Stimulated activated CD8-positive, alpha-beta memory T cell treated with anti-CD3 and anti-CD28 coated beads, Interleukin-7, amount 100 ng/mL, for 24 hours (primary cell): ENCODE measurements around the gene PNKD.
"Not testable (repeated sequence)": the region's sequence is repeated elsewhere in the genome, so short reads cannot be mapped to it uniquely, and the experiment has no call there.

ENCODE experiments used
- DNase-seq: peaks from one replicate; pipeline ENCODE4 v3.0.0-alpha.2; 2020; ENCODE audit warnings: low read depth

PNKD gene

DNA sequence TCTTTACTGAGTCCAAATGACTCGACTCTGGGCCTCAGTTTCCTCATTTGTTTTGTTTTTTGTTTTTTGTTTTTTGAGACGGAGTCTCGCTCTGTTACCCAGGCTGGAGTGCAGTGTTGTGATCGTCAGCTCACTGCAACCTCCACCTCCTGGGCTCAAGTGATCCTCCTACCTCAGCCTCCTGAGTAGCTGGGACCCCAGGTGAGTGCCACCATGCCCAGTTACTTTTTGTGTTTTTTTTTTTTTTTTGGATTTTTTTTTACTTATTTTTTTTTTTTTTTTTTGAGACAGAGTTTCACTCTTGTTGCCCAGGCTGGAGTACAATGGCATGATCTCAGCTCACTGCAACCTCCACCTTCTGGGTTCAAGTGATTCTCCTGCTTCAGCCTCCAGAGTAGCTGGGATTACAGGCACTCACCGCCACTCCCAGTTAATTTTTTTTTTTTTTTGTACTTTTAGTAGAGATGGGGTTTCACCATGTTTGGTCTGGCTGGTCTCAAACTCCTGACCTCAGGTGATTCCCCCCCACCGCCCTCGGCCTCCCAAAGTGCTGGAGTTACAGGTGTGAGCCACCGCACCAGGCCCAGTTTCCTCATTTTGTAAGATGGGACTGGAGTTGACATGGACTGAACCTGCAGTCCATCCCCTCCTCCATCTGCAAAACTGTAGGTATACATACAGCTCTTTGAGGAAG lies 3.0 kb downstream of the PNKD start:
- DNase-seq: not testable (repeated sequence)

DNA sequence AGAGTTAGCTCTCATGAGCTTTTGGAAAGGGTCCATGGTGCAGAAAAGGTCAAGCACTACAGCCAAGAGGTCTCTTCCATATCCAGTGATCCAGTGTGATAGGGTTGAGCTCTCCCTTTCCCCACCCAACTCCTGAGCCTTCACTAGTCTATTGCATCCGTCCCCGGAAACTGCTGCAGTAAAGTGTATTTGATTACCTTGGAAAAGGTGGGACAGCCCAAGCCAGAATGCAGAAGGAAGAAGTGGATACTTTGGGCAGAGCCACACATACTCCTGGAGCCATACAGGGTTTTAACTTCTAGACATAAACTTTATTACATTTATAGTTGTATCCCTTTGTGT lies 3.6 kb downstream of the PNKD start:
- DNase-seq: no peak

DNA sequence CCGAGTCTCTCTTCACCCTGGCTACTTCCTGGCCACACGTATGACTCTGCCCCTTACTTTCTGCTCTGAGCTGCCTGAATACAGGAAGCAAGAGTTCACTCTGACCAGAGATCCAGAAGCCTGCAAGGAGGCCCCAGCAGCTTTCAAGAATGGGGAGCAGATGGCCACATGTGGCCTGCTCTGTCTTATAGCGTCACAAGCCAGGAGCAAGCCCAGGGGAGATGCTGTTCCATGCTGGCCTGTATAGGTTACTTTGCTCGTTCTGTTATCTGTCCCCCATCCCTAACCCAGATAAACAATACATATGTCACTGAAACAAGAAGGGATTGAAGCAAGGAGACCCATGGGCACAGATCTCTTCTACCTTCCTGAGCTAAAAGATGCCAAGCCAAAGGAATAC lies 4.3 kb downstream of the PNKD start:
- no peak for DNase-seq

DNA sequence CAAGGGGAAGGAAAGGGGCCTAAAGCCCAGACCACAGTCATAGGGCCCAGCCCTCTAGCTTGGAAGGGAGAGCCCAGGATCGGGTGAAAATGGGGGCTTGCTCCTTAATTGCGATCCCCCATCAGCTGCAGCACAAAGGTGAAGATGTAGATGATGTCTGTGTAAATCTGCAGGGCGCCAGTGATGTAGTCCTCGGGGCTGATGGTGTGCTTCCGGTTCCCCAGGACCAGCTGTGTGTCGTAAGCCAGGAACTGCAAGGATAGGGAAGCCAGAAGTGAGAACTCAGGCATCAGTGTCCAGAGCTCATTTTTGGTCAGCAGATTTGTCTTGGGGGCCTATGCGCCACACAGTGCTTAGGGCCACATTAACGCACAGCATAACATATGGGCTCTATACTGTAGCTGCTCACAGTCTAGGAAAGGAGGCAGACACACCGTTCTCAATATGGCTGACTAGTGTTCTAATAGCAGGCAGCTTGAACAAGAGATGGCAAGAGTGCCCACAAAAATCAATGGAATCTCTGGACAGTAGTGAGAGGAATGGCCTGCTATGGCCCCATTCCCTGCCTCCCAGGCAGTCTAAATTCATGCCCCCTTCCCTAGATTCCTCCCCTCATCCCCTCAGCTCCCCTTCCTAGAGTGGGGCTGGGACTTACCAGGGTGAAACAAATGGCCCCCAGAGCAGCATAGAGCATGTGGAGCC lies 5.2 kb downstream of the PNKD start:
- DNase-seq: no peak

DNA sequence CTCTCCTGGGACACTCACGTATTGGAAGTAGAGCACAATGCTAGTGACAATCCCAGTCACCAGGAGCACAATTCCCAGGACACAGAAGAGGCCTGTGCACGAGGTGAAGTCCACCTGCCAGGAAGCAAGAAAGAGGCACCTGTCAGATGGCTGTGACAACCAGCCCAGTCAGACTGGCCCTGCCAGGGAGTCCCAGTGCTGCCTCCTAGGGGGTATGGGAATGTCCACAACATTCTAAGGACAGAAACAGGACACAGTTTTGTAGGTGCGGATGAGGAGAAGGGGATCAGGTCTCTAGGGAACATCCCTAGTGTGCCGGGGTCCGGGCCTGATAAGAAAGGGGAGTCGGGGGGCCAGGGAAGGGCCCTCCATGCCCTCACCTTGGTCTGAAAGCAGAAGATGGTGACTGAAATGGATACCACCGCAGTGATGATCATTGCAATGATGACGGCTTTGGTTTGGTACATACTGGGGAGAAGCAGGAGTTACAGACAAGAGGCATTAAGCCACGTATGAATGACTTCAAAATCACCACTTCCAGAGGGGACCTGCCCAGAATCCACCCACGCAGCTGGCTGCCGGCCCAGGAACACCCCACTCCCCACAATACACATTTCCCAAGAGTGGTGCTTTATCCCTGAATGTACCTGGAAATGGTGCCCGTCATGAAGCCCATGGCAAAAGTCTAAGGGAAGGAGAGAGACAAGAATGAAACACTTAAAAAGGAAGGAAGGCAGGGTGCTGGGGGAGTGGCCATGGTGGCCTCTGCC lies 6.9 kb downstream of the PNKD start:
- no peak for DNase-seq

DNA sequence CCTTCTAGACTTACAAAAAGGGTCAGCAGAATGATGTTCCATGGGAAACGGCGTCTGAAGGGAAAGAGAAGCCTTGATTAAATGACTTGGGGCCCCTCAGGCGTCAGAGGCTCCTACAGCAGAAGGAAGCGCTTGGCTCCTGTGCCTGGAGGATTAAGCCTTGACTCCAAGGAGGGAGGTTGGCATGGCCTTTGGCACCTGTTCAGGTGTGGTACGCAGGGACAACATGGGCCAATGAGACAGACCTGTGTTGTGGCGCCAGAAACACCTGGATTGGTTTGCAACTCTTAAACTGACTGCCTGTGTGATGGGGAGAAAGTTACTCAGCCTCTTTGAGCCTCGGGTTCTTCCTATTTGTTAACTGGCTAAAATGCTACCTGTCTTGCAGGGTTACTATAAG lies 7.6 kb downstream of the PNKD start:
- DNase-seq: no peak

DNA sequence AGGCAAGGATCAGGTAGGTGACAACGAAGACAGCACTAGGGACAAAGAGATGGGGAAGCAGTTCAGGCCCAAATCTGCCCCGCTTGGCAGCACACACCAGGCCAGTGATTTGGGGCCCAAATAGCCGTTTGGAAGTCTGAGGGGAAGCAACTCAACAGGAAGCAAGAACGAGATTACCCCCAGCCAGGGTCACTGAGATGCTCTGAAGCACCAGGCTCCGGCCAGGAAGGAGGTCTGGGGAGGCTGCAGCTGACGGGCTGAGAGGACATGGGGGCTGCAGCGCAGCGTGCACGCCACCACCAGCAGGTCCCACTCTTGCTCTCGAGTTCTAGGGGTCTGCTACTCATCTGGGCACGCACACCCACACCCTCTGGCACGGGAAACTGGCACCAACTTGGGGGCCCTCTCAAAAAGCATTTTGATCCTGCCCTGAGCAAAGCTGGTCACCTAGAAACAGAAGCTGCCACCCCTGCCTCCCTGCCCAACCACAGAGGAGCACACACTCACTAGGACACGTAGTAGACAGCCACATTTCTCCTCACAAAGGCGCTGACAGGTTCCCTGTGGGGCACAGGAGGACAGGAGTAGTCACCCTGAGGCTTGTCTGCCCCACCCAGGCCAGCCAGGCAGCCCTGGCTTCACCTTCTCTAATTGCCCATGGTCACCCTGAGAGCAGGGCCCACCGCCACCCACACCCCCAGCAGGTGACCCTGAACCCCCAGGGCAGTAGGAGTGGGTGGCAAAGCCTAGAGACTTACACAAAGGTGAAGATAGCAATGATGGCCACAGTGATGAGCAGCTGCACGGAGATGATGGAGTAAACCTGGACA lies 8.4 kb downstream of the PNKD start:
- DNase-seq: no peak

DNA sequence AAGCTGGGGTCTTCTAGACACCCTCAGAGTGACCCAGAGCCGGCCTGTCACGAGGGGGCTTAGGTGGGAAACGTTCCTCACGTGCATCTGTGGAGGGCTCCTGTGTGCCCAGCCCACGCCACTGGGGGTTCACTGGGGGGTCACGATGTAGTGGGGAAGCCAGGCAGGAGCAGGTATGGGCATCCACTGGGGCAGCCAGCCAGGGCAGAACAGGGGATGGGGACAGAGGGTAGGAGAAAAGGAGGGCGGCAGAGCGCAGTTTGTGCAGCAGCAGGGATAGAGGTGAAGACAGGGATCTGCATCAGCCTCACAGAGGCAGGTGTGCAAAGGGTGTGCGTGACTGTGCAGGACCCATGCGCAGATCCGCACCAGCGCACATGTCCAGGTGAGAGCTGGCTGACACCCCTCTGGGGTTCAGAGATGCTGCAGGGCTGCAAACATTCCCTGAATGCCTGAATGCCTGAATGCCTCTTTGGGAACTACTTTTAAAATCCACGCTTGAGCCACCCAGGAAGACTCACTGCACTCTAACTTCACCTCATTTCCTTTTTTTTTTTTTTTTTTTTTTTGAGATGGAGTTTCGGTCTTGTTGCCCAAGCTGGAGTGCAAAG lies 10.0 kb downstream of the PNKD start:
- no peak for DNase-seq

DNA sequence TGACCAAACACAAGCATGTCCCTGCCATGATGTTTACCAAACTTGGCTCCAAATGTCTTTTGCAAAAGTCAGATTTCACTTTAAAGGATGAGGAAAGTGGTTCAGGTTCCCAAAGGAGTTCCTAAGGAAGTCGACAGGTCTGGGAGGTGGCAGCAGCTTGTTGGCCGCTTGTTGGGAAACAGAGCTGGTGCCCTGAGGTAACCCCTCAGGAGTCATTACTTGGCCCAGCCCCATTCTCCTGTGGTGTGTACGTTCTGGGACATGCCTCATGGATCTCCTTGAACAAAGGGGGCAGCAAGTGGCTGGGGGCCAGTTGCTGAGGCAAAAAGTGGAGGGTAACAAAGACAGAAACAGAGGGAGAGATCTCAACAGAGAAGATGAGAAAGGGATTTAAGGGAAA lies 11.1 kb downstream of the PNKD start:
- no peak for DNase-seq

DNA sequence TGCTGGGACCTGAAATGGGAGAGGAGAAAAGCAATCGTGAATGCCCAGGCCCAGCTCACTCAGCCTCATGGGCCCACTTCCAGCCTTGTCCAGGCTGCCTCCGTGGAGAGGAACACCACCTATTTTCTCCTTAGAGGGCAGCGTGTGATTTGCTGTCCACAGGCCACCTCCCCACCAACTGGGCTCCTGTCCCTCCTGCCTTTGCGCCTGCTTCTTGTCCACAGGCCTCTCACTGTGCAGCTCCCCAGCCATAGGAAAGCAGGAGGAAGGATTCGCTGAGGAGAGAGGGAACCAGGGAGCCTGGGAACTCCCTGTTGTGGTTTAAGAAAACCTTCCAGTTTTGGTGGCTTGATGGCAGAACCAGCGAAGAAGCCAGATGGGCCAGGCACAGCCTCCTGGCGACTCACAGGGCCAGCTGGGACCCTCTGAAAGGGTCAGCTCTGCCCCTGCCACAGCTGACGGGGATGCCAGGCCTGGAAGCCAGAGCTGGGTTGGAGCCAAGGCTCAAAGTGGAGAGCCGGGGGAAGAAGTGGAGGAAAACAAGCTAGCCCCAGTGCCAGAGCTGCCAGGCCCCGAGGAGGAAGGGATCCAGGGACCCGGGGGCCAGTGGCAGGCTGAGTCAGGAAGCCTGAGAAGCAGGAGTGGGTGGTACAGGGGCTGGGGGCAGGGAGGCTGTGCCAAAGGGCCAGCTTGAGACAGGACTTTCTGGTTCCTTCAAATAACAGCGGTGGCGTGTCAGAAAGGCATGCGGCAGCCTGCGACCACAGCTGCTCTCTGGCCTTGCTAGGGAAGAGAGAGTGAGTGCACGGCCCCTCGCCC lies 12.1 kb downstream of the PNKD start:
- no peak for DNase-seq

DNA sequence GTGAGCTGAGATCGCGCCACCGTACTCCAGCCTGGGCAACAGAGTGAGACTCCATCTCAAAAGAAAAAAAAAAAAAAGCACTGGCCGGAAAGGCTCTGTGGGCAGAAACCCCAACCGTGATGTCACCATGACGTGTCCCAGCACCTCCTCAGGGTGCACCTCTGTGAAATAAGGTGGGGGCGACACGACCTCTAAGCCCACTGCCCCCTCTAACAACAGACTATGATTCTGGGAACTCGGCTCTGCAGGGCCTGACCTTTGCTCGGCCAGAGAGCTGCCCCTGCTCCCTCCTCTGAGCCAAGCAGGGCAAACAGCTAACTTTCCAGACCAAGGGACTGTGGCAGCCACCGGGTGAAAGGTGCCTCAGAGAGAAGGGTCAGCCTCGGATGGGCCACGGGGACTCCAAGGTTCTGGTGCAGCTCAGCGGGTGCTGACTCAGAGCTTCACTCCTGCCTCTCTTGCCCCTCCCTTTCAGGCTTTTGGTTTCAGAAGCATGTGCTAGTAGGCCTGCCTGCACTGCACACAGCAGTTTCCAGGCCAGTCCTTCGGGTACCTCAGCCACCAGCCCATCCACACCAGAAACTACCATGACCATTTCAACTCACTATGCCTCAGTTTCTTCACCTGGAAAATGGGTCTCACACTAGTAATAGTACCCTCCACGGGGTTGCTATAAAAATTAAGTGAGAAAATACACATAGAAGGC lies 13.9 kb downstream of the PNKD start:
- DNase-seq: peak; percentile 36

DNA sequence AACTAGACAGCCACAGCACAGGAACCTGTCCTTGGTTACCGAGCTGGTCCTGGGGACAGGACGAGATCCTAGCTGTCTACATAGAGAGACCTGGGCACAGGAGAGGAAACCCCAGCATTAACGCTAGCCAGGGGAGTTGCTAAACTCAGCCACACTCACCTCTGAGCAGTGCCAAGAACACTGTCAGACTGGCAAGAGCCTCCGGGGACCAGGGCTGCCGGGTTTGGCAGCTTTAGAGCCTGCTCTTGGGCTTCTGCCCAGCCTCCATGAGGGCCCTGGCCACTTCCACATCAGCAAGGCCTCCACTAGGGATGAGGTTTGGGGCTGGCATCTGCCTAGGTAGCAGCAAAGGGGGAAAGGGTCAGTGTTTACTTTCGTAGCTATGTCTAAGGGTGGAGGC lies 15.3 kb downstream of the PNKD start:
- DNase-seq: no peak

DNA sequence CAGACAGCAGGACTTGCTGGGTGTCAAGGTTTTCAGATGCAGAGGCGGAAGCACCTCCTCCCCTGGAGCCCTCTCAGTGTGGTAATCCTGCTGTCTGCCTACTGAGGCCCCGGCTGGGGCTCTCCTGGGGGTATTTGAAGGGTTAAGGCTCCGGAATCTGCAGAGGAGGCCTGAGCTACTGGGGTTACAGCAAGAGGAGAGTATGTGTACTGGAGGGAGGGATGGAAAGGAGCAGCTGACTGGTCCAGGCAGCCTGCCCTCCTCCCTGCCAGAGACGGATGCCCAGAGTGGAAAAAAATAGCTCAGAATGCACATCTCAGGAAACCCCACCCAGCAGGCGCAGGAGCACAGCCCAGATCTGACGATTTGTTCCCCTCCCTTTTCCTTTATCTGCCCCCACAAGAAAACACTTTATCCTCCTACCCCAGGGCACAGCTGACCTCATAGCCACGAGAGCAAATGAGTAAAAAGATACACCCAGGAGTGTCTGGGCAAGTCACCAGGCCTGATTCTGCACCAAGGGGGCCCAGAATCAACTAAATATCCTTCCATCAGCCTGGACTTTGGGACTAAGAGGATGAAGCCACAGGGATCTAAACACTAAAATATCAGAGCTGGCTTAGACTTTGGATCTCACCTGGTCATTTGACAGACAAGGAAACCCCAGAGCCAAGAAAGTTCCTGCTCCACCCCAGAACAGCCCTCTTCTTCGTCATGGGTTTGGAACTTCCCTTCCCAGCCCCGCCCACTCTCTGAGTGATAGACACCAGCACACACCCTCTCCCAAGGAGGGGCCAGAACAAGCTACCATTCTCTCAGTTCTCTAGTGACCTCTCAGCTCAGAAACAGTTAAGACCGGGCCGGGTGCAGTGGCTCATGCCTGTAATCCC lies 16.5 kb downstream of the PNKD start:
- peak; percentile 61 for DNase-seq

DNA sequence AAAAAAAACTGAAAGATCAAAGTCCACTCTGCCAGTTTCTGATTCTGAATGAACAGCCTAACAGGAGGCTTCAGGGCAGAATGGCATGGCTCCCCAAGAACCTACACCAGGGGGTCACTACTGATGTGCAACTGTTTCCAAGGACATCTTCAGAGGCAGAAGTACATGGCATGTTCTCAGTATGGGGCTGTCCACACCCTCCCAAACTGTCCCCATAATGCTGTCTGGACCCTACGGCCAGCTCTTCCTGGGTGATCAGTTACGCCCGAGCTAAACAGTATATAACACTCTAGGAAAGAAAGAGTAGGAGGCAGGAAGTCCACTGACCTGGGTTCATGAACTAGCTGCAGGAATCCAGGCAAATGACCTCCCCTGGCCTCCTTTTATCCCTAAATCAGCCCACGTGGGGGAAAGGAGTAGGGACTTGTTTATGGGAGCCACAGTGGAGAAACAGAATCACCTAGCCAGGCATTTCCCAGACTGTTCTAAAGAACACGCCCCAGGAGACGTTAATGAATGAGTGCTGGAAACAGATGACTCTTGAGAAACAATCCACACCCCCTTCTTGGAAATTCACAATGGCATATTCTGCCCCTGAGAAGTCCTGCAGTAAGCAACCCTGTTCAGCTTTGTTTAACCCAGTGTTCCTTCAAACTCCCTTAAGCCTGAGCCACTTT lies 19.5 kb downstream of the PNKD start:
- no peak for DNase-seq

DNA sequence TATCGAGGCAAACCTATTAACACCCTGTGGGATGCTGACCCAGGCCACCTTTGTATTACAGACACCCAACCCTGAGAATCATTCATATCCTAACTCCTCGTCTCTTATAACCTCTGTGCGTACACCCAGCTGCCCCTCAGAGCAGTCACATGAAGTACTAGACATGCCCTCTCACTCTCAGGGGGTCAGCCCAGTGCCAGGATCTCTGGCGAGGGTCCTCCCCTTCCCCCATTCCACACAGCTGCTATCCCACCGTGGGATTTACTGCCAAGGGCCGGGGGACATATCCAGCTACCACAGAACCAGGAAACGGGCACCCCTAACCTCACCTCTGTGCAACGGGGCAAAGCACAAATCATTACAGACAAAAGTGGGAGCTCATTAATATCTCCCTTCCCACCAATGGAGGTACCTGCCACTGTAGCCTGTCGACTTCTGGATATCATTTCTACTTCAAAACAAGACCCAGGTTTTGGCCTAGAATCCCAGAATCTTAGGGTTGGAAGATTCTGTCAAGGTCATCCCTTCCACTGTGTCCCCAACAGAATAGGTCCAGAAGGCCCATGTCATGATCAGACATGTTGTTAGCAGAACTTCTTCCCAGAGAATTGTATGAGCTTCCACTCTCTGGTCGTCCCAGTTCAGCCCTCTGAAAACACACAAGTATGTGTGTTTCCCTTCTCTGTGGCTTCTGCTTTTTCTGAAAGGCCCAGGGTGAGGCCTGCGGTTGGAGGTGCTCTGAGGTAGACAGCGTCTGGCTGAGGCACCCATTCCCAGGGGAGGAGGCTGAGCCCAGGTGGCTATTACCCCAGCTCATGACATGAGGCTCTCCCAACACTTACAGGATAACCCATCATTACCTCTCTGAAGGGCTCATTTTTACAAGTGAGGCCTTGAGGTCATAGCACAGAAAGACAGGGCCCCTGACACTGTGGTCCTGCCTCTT lies 20.3 kb downstream of the PNKD start:
- DNase-seq: no peak

DNA sequence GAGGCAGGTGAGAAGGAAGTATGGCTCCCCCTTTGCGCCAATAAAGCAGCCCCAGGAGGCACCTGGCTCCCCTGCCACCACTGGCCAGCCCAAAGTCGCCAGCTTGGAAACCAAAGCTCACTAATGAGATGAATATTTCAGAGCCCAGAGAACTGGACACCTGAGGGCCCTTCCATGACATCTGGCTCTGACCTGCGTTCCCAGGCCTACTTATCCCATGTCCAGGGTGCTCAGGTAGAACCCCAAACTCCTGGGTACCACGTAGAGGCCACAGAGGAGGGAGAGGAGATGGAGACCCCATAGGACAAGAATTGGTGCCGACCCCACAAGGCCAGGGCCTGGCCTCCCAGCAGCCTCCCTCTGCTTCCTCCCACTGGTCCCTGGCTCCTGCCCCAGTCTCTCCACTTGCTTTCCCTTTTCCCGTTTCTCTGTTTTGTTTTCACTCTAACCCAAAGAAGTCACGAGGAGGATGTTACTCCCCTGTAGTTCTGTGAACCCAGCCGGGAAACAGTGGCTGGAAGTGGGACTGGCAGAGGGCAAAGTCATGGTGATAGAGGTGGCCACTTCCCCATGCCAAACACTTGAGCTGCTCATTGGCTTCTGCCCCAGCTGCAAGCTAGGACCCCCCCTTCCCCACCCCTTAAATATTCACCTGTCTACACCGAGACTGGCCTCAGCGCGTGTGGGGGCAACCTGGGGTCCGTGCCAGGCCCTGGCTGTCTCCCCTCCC lies 21.2 kb downstream of the PNKD start:
- no peak for DNase-seq
